GM19438 (cell line): Measurements from ENCODE around the gene SELENOM.
"Not testable (repeated sequence)": the region's sequence is repeated elsewhere in the genome, so short reads cannot be mapped to it uniquely, and the experiment has no call there.

Experiments
- ATAC-seq: cut with Tn5 transposase; IDR thresholded peaks from one replicate; pipeline ENCODE4 v1.9.1; 2021; ENCODE audit warnings: low read depth; ENCODE audit not compliant: unreplicated experiment

The SELENOM gene

DNA sequence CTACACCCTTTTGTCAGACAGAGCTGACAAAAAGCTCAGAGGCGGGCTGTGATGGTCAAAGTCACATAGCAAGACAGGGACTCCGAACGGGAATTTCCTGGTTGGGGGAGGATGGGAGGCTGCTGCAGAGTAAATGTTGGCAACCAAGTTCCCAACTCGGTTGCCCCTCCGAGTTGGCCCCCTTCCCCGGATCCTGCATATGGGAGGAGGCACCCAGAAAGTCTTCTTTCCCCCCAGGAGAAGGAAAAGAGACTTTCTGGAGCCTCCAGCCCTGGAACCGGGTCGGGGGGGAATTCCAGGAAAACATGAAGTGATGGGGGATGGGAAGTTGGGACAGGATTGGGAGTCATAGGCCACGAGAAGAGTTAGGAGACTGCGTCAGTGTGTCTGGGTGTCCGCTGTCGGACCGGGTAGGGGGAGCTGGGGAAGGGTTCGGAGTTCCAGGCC lies 614 bp downstream of the SELENOM start:
- ATAC-seq = no peak

DNA sequence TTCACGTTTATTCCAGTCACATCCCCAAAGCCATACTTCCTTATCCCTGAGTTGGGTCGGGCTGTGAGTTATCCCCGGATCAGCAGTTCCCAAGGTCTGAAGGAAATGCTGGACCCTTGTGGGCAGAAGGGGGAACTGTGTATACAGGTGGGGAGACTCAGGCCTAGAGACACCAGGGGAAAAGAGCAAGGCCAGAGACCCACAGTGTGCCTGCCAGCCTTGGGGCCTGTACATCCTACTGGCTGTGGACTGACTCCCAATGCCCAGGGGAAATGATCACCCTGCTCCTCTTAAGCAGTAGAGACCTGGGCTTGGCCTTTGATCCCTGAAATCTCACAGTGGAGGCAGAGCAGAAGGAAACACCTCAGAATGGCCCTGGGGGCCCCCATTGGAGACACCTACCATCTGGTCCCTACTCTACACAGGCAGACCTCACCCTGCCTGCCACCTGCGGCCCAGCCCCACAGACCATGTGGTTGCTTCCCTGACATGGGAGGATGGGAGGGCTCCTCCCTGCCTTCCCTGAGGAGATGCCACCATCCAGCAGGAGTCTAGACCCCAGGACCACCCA lies 1.3 kb downstream of the SELENOM start:
- no peak for ATAC-seq

DNA sequence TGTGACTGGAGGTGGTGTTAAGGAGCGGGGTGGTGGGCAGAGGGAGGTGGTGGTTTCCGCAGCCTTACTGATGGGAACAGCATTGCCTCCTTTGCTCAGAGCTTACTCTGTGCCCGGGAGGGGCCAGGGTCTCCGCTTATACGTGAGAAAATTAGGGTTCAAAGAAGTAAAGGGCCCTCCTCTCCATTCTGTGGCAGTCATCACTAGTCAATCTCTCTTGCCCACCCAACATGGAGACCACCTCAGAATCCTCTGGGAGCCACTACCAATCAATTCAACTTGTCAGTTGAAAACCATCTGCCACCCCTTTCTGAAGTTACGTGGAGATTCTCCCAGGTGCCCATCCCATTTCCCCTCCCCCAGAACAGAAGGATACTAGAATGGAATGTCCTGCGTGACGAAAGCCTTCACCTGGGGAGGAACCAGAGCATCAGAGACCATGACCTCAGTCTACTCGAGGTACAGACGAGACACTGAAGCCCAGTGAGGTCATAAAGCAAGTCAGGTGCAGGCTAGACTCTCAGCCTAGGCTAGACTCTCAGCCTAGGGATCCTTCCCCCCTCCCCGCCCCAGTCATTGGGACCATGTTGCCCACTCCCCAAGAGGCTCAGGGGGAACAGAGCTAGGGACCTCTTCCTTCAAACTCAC lies 2.0 kb downstream of the SELENOM start:
- no peak for ATAC-seq

DNA sequence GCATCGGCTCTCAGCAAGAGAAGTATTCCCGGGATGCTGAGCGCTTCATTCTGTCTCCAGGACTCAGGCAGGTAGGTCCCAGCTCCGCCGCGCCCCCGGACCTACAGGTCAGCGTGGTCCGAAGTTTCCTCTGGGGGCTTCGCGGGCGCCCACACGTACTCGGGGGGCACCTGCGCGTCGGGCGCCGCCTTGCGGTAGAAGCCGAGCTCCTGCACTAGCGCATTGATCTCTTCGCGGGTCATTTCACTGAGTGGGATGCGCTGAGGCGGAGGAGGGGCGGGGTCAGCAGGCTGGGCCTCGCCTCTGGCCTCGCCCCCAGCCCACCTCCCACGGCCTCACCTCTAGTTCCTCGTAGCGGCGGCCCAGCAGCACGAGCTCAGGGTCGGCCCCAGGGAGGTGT lies 2.5 kb downstream of the SELENOM start:
- no peak for ATAC-seq

- no peak for ATAC-seq
Measured at GRCh38 chr22:31103899-31104694, 3.3 kb downstream of the SELENOM start.

GRCh38 chr22:31103111-31103510 lies 4.3 kb downstream of the SELENOM start:
- ATAC-seq = no peak

DNA sequence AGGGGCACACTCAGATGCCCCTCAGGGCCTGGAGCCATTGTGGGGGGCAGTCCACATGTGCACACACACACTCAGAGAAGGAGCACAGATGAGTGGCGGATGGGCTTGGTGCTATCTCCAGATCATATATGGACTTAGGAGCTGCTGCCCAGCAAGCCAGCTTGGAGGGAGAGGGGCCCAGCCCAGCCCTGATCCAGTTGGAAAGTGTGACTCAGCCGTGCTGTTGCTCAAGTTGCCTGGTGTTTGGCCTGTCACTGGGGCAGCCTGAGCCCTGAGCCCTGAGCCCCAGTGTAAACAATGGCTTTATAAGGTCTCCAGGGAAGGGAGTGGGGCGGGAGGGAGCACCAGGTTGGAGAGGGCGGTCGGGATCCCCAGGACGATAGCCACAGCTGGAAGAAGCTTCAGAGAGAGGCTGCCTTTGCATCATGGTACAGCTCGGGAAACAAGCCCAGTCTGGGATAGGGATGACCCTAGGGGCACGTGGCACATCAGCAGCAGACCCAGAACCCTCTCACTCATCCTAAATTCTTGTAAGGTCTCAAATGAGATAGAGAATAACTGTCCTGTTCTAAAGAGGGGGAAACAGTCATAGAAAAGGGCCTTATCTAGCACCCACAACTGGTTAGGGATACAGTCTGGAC lies 4.8 kb downstream of the SELENOM start:
- no peak for ATAC-seq

DNA sequence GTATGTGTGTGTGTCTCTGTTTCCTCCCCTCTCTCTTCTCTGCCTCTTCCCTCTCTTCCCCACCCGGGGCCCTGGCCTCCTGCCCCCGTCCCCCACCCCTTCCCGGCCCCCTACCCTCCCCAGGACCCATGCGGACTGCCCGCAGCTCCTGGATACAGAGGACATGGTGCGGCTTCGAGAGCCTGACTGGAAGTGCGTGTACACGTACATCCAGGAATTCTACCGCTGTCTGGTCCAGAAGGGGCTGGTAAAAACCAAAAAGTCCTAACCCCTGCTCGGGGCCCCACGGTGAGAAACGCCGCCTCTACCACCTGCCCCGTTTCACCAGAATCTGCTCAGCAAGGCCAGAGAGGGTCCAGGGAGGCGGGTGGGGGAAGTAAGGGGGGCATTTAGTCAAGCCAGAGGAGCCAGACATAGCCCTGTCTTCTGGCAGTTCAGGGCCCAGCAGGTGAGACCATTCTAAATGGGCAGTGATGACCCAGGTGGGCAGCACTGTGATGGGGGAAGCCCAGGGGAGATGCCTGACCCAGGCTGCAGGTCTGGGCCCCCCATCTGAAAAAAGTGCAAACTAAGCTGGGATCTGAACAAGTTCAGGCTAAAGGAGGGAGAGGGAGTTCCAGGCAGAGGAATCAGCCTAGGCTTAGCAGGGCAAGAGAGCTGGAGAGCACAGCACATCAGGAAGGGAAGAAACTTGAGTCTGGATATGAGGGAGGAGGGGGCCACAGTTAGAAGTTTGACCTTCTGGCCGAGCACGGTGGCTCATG lies 6.4 kb downstream of the SELENOM start:
- no peak for ATAC-seq

DNA sequence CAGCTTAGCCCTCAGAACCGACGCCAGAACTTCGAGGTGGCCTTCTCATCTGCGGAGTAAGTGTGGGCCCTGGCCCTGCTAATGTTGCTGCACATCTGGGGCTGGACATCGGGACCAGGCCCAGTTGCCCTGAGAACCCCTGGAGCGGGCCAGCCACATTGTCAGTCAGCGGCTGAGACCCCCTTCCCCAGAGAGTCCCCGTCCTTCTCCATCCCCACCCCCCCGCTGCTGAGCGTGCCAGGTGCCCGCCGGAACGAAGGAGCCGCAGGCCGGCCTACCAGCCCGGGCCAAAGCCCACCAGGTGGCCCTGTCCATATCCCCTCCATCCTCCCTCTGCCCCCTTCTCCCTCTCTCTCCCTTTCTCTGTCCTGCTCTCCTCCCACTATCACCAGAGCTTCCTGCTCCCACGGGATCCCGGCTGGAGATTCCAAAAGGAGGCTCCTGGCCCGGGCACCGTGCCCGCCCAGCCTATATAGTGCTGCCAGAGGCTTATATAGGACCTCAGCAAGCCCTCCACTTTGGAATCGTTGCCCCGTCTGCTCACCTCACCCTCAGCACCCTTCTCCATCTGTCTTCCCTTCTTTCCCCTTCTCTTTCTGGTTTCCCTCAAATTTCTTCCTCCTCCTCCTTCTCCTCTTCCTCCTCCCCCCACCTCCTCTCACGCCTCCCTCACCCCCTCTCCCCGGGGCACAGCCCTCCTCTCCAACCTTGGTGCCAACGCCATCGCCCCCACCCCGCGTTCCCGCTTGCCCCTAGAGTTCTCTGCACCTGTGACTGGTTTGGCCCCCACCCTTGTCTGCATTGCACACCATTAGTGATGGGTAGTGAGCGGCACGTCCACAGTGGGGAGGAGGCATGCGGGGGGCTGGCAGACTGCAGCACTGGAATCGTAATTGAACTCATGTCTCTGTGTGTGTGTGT lies 7.3 kb downstream of the SELENOM start:
- ATAC-seq = no peak

DNA sequence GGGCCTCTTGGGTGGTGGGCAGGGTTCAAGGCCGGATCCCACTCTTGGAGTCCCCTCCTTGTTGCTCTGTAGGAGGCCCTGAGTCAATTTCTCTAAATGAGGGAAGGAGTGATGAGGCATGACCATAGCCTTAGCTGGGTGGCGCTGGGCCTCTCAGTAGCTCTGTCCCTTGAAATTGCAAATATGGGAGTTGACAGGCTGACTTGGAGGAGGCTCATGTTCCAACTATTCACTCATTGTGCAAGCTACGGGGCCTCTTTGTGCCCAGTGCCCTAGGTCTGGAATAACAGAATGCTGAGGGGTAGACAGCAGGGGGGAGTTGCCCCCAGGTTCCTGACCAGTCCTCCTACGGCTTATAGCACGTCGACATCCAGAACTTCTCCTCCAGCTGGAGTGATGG lies 8.0 kb downstream of the SELENOM start:
- ATAC-seq = no peak

GRCh38 chr22:31098632-31099110 lies 8.7 kb downstream of the SELENOM start:
- no peak for ATAC-seq

DNA sequence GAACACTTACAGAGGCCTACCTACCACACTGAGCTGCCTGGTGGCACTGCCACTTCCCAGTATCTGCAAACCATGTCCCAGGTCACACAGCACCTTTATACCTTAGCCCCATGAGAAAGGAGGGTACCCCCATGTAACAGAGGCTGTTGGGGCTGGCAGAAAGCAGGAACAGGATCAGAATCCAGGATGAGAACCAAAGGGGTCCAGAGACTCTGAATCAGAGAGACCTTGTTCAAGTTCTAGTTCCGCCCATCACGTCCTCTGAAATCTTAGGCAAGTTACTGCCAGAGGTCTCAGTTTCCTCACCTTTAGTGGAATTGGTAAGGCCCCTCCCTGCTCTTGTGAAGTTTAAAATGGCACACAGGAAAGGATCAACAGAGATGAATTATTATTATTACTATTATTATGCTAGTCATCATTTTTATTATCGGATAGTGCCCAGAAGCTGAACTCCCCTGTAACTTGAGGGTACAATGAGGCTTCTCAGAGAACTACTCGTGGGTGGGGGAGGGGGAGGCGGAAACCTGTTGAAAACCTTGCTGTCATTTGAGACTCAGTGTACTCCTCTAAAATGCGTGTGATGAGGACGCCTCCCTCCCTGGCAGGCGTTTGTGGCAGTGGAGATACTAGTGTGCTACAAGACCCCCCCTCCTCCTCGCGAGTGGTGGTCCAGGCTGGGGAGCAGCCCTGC lies 9.3 kb downstream of the SELENOM start:
- no peak for ATAC-seq

GRCh38 chr22:31097539-31097938 lies 9.8 kb downstream of the SELENOM start:
- not testable (repeated sequence) for ATAC-seq

DNA sequence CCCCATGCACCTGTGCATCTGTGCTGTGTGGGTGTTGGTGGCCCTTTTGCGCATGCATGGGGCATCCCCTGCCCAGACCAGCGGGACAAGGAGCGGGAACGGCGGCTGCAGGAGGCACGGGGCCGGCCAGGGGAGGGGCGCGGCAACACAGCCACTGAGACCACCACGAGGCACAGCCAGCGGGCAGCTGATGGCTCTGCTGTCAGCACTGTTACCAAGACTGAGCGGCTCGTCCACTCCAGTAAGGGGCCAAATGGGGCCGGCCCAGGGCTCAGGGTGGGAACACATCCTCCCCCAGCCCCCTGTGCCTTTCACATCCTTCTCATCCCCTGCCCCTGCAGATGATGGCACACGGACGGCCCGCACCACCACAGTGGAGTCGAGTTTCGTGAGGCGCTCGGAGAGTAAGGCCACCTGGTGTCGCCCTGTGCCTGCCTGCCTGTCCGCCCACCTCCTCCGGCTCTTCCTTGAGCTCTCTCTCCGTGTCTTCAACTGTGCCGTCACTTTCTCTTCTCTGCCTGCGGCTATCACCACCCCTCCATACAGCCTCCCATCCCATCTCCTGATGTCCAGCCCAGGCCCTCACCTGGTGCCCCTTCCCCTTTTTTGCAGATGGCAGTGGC lies 10.6 kb downstream of the SELENOM start:
- no peak for ATAC-seq

- no peak for ATAC-seq
Measured at GRCh38 chr22:31095637-31096249, 11.6 kb downstream of the SELENOM start.

DNA sequence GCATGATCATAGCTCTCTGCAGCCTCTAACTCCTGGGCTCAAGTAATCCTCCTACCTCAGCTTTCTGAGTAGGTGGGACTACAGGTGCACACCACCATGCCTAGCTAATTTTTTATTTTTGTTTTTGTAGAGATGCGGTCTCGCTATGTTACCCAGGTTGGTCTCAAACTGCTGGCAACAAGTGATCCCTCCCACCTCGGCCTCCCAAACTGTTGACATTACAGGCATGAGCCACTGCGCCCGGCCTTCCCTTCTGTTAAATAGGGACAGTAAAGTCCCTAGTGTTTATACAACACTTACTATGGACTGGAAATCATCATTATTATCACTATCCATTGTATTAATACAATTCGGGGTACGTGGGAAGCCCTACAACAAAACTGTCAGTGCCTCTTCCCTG lies 12.6 kb downstream of the SELENOM start:
- no peak for ATAC-seq

DNA sequence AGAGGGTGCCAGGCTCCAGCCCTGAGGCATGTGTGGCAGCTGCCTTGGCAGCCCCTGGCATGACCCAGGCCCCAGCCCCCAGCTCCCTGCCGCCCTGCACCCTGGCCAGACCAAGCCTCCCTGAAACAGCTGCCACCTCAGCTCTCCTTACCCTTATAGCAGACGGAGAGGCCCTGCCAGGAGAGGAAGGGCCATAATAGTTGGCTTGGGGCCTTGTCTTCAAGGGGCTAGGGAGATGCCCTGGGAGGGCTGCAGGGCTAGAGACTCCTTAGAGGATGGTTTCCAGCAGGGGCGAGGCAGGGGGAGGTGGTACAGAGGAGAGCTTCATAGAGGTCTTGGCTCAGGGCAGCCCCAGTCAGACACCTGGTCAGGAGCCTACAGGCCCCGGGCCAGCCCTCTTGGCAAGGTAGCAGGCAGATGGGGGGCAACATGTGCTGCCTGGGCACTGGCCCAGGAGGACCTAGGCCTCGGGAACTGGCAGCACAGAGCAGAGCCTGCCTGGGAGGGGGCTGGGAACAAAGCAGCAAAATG lies 13.3 kb downstream of the SELENOM start:
- ATAC-seq = no peak
